ENCODE measurements around the gene HAUS6. TPM values are rescaled to one million over a fixed set of nuclear protein-coding genes. Genes with fewer than 3 reads are reported as not detected.
"Not testable (repeated sequence)": the region's sequence is repeated elsewhere in the genome, so short reads cannot be mapped to it uniquely, and the experiment has no call there.

Gene HAUS6
- total and polyA plus RNA-seq, 12 donors, result 4.0 to 16.3 (median 12.6) TPM

DNA sequence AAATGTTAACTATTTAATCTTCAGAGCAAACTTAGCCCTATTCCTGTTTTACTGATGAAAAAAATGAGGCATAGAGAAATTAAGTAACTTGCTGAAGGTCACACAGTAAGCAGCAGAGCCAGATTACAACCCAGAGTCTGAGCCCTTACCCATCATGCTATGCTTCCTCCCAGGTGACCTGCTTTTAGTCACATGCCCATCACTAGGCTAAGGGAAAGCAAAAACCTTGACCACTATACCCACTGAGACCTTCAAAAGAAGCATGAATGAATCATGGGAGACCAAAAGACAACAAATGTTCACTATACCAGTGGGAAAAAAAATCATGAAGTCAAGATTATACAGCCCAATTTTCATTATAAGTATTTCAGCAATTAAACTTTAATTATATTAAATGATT is 5.3 kb upstream of the HAUS6 start:
- no peaks in the 10 kb centered on the region for H3K4me1 ChIP-seq (replicated peaks in 1 of 2)
- intact Hi-C loops (cut with DNase I), result no loop called here
- H3K4me3 ChIP-seq, result no peak overlapping the region
- no peak for TF ChIP-seq CTCF (IDR thresholded peaks at IDR 0.05)
- no peak for TF ChIP-seq POLR2A (IDR thresholded peaks at IDR 0.05)
- H3K27me3 ChIP-seq, result no peaks in the 10 kb centered on the region
- H3K9me3 ChIP-seq (replicated peaks in 1 of 3), result no peaks in the 10 kb centered on the region
- peak overlapping the region in 3 of 5 donors; percentile 6 to 72 (median 44) for H3K27ac ChIP-seq
- H3K36me3 ChIP-seq (replicated peaks in 1 of 2), result no peaks in the 10 kb centered on the region
- DNase-seq, result peak in 6 of 7 donors; percentile 45 to 81 (median 62)

DNA sequence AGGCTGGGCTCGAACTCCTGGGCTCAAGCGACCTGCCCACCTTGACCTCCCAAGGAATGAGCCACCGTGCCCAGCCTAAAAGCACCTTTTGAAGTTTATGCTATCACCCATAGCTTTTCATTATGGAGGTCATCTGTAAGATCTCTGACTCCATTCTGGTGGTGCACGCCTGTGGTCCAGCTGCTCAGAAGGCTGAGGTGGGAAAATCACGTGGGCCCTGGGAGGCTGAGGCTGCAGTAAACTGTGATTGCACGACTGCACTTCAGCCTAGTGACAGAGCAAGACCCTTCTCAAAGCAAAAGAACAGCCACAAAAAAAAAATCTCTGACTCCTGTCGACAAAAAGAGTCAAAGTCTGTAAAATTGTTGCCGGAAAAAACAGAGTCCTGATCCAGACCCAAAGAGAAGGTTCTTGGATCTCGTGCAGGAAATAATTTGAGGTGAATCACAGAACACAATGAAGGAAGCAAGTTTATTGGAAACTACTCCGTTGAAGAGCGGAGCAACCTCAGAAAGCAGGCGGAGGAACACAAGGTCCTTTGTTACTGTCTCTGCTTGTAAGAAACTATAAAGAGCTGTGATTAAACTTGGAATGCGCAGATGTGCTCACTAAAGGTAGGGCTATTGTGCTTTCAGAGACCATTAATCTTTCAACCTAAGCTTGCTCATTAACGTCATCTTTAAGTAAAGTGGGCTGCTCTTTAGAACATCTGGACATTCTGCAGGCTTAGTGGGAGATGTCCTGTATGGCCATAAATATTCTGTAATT is 2.0 kb upstream of the HAUS6 start:
- WGBS, 4 donors, result 63 to 77% (median 71%) methylated on average over 14 of the region's 14 CpGs
- Histone ChIP-seq H3K27me3 (no peaks in the 10 kb centered on the region), H3K4me3 (no peak overlapping the region), H3K36me3 (replicated peaks in 1 of 2) (no peaks in the 10 kb centered on the region), H3K4me1 (replicated peaks in 1 of 2) (peaks cover 11 to 12% of the 10 kb centered on the region in 2 donors), H3K9me3 (replicated peaks in 1 of 3) (no peaks in the 10 kb centered on the region), H3K27ac (no peak overlapping the region)
- no peak for DNase-seq
- TF ChIP-seq CTCF (IDR thresholded peaks at IDR 0.05), result no peak
- TF ChIP-seq POLR2A (IDR thresholded peaks at IDR 0.05), result no peak
- intact Hi-C loops (cut with DNase I), result no loop called here

- Histone ChIP-seq H3K36me3 (replicated peaks in 1 of 2) (no peaks in the 10 kb centered on the region), H3K4me1 (replicated peaks in 1 of 2) (peaks cover 11 to 12% of the 10 kb centered on the region in 2 donors), H3K9me3 (replicated peaks in 1 of 3) (no peaks in the 10 kb centered on the region), H3K27me3 (no peaks in the 10 kb centered on the region), H3K4me3 (peak overlapping the region; percentile 33 to 83 (median 69)), H3K27ac (peak overlapping the region; percentile 72 to 96 (median 74))
- DNase-seq, result peak in 2 of 7 donors; percentile 35 to 52
- 0 to 2% (median 1%) methylated on average over 16 to 21 of the region's 21 CpGs for WGBS, 4 donors
- intact Hi-C loops (cut with DNase I), result no loop called here
- TF ChIP-seq POLR2A (IDR thresholded peaks at IDR 0.05), result no peak
- TF ChIP-seq CTCF (IDR thresholded peaks at IDR 0.05), result no peak
Observed at GRCh38 chr9:19102181-19102630, 498 bp downstream of the HAUS6 start.

DNA sequence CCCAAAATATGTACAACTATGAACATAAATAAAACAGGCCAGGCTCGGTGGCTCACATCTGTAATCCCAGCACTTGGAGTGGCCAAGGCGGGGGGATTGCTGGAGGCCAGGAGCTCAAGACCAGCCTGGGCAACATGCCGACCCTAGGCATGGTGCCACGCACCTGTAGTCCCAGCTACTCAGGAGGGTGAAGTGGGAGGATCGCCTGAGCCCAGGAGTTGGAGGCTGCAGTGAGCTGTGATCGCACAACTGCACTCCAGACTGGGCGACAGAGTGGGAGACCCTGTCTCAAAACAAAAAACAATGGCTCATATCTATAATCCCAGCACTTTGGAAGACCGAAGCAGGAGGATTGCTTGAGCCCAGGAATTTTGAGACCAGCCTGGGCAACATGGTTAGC is 1.5 kb downstream of the HAUS6 start:
- Histone ChIP-seq H3K9me3 (replicated peaks in 1 of 3) (no peaks in the 10 kb centered on the region), H3K36me3 (replicated peaks in 1 of 2) (no peaks in the 10 kb centered on the region), H3K4me1 (replicated peaks in 1 of 2) (peaks cover 11 to 12% of the 10 kb centered on the region in 2 donors), H3K27me3 (no peaks in the 10 kb centered on the region), H3K27ac (no peak overlapping the region), H3K4me3 (peak overlapping the region in 1 of 4 donors; percentile 72)
- intact Hi-C loops (cut with DNase I), result no loop called here
- TF ChIP-seq POLR2A (IDR thresholded peaks at IDR 0.05) (no peak), CTCF (IDR thresholded peaks at IDR 0.05) (no peak)
- DNase-seq, result no peak
- WGBS, 4 donors, result 86 to 90% (median 89%) methylated on average over 8 of the region's 8 CpGs

GRCh38 chr9:19097431-19097830 is 5.3 kb downstream of the HAUS6 start:
- H3K4me1 ChIP-seq (replicated peaks in 1 of 2), result peaks cover 11 to 12% of the 10 kb centered on the region in 2 donors
- H3K27me3 ChIP-seq; H3K9me3 ChIP-seq (replicated peaks in 1 of 3); H3K27ac ChIP-seq; DNase-seq; intact Hi-C loops (cut with DNase I); H3K4me3 ChIP-seq: not testable (repeated sequence)
- H3K36me3 ChIP-seq (replicated peaks in 1 of 2), result peaks cover 0 to 20% of the 10 kb centered on the region in 2 donors
